Kidney (tissue), 14 donors: Measurements from ENCODE around the gene IFNA8. TPM values are rescaled to one million over a fixed set of nuclear protein-coding genes. Genes with fewer than 3 reads are reported as not detected.
"Not testable (repeated sequence)": the region's sequence is repeated elsewhere in the genome, so short reads cannot be mapped to it uniquely, and the experiment has no call there.

Experiments used
- DNase-seq, 5 donors: peaks; one replicate each; pipeline ENCODE4 v3.0.0-alpha.2; 2013 to 2020
- FAIRE-seq: peaks from 2 replicates; lab custom pipeline; 2012; peaks lifted over from hg19 to GRCh38; lab: Jason Lieb, UNC
- H3K27ac ChIP-seq, 2 donors: one replicate each; pipeline ENCODE4 v1.7.0; 2013; ENCODE audit warnings: low read depth in 2 of 2, low read length in 2 of 2, inconsistent platforms in 1 of 2
- H3K27me3 ChIP-seq: one replicate; pipeline ENCODE4 v1.7.1; 2013; ENCODE audit warnings: low read length, inconsistent platforms; ENCODE audit not compliant: control insufficient read depth, insufficient read depth
- H3K36me3 ChIP-seq, 3 donors: one replicate each; pipeline versions ENCODE4 v1.7.0 to v1.7.1; 2013; ENCODE audit warnings: low read length in 3 of 3, control low read depth in 1 of 3, inconsistent platforms in 1 of 3; ENCODE audit not compliant: insufficient read depth in 3 of 3, control insufficient read depth in 2 of 3
- H3K4me1 ChIP-seq, 3 donors: one replicate each; pipeline versions ENCODE4 v1.7.0 to v1.7.1; 2013; ENCODE audit warnings: low read length in 3 of 3, inconsistent platforms in 1 of 3, low read depth in 1 of 3; ENCODE audit not compliant: control insufficient read depth in 2 of 3, insufficient read depth in 2 of 3
- H3K4me3 ChIP-seq, 3 donors: one replicate each; pipeline versions ENCODE4 v1.7.0 to v1.8.1; 2013; ENCODE audit warnings: low read length in 3 of 3, control low read depth in 1 of 3, inconsistent platforms in 1 of 3
- H3K9ac ChIP-seq, 3 donors: one replicate each; pipeline versions ENCODE4 v1.7.0 to v1.7.1; 2013; ENCODE audit warnings: low read length in 3 of 3, control low read depth in 1 of 3, inconsistent platforms in 1 of 3
- H3K9me3 ChIP-seq, 3 donors: one replicate each; pipeline versions ENCODE4 v1.7.0 to v1.7.1; 2013; ENCODE audit warnings: low read length in 3 of 3, control low read depth in 1 of 3, inconsistent platforms in 1 of 3; ENCODE audit not compliant: control insufficient read depth in 2 of 3, insufficient read depth in 1 of 3
- CTCF ChIP-seq: IDR thresholded peaks from 3 replicates; pipeline ENCODE4 v1.5.1; 2012; ENCODE audit warnings: mild to moderate bottlenecking, moderate library complexity, borderline replicate concordance; ENCODE audit not compliant: insufficient read depth; ENCODE audit errors: extremely low read depth
- intact Hi-C: fragments of 100-400 bp; cut with DNase I; formaldehyde crosslinking; loops from one replicate; pipeline ENCODE4 v1.11.1; 2022
- polyA plus RNA-seq: library from polyadenylated mRNA; stranded (reverse); fragments of 350-450 nt; fragmentation: Illumina TruSeq; extraction: RNeasy Lipid Tissue Mini Kit (QIAGEN cat#74804); gene quantifications from one replicate; pipeline ENCODE4 v1.2.3, GENCODE V29; 2014; ENCODE audit warnings: low read depth, low replicate concordance; ENCODE audit not compliant: insufficient read depth
- total RNA-seq: library from RNA; stranded (reverse); fragmentation: NEBNext Ultra II Directional; extraction: Animal tissue kit (Norgen Biotek cat#: 25700); gene quantifications from one replicate; pipeline ENCODE4 v1.2.1, GENCODE V29; 2021
- donor health status: control.
- donor health status: control.
- donor health status: control.
- donor health status: control.
- donor health status: control.
- donor health status: DM: yes; HTN: yes; CAD: no.
- donor health status: Normal renal cell carcinoma (clear cell type).

The IFNA8 gene
- total and polyA plus RNA-seq, 2 donors from 2014 or later: not detected

- FAIRE-seq: no peak
- TF ChIP-seq CTCF: no peak
- no peaks in the 10 kb centered on the region for H3K36me3 ChIP-seq
- H3K27me3 ChIP-seq: no peaks in the 10 kb centered on the region
- no peak for DNase-seq
- no peaks in the 10 kb centered on the region for H3K9me3 ChIP-seq
- intact Hi-C loops: no loop called here
- H3K4me3 ChIP-seq: no peak overlapping the region
- no peak overlapping the region for H3K27ac ChIP-seq
- no peak overlapping the region for H3K9ac ChIP-seq
- H3K4me1 ChIP-seq: no peaks in the 10 kb centered on the region
Observed at GRCh38 chr9:21443849-21444625, 35.1 kb downstream of the IFNA8 start.

GRCh38 chr9:21449312-21449711 lies 40.4 kb downstream of the IFNA8 start:
- not testable (repeated sequence) for FAIRE-seq

GRCh38 chr9:21450733-21451394 lies 41.9 kb downstream of the IFNA8 start:
- no peaks in the 10 kb centered on the region for H3K9me3 ChIP-seq
- H3K4me1 ChIP-seq: no peaks in the 10 kb centered on the region
- no peaks in the 10 kb centered on the region for H3K36me3 ChIP-seq
- DNase-seq (no peak), FAIRE-seq (no peak)
- no peak overlapping the region for H3K9ac ChIP-seq
- H3K27me3 ChIP-seq: no peaks in the 10 kb centered on the region
- H3K4me3 ChIP-seq: no peak overlapping the region
- TF ChIP-seq CTCF: no peak
- H3K27ac ChIP-seq: no peak overlapping the region
- intact Hi-C loops: no loop called here

More at GRCh38 chr9:21449312-21449711, 40.4 kb downstream of the IFNA8 start:
- H3K36me3 ChIP-seq, DNase-seq, intact Hi-C loops, H3K9ac ChIP-seq, H3K27me3 ChIP-seq, H3K4me3 ChIP-seq, H3K9me3 ChIP-seq, H3K27ac ChIP-seq, H3K4me1 ChIP-seq: not testable (repeated sequence)

- FAIRE-seq (no peak), DNase-seq (no peak)
- Histone ChIP-seq H3K27me3 (no peaks in the 10 kb centered on the region), H3K4me1 (no peaks in the 10 kb centered on the region), H3K9me3 (no peaks in the 10 kb centered on the region), H3K9ac (no peak overlapping the region), H3K27ac (no peak overlapping the region), H3K36me3 (no peaks in the 10 kb centered on the region), H3K4me3 (no peak overlapping the region)
- TF ChIP-seq CTCF: no peak
- intact Hi-C loops: no loop called here
Observed at GRCh38 chr9:21452681-21453080, 43.8 kb downstream of the IFNA8 start.
